Omental fat pad (tissue), 4 donors: Measurements from ENCODE around the gene RIMBP2. TPM values are rescaled to one million over a fixed set of nuclear protein-coding genes. Genes with fewer than 3 reads are reported as not detected.

Experiments
- ATAC-seq: fragments of 150-250 bp; one replicate; pipeline ENCODE4 v1.9.1; 2016; ENCODE audit warnings: mild to moderate bottlenecking, moderate library complexity; ENCODE audit not compliant: low FRiP score
- DNase-seq: peaks from one replicate; pipeline ENCODE4 v3.0.0-alpha.2; 2019; ENCODE audit warnings: low spot score
- CTCF ChIP-seq, 3 donors: fragments of 450-650 bp; IDR thresholded peaks; one replicate each; pipeline ENCODE4 v1.5.1; 2016 to 2017; ENCODE audit warnings: antibody characterized with exemption in 3 of 3, mild to moderate bottlenecking in 3 of 3, moderate library complexity in 2 of 3
- total RNA-seq, 4 donors: library from RNA; depleted of rRNA; stranded (reverse); fragments of >200 nt; gene quantifications; one replicate each; pipeline ENCODE4 v1.1.0, GENCODE V29; 2016

RIMBP2 gene
- total RNA-seq, 4 donors from 2014 or later: 0.36 to 3.2 (median 1.6) TPM; not detected in 1

GRCh38 chr12:130428116-130428515 lies 288.0 kb downstream of the RIMBP2 start:
- no peak for TF ChIP-seq CTCF (IDR thresholded peaks at IDR 0.05)
- DNase-seq (no peak), ATAC-seq (no peak)

GRCh38 chr12:130427381-130427887 lies 288.7 kb downstream of the RIMBP2 start:
- TF ChIP-seq CTCF (IDR thresholded peaks at IDR 0.05): no peak
- DNase-seq (no peak), ATAC-seq (no peak)

GRCh38 chr12:130425698-130426245 lies 290.3 kb downstream of the RIMBP2 start:
- TF ChIP-seq CTCF (IDR thresholded peaks at IDR 0.05): no peak
- ATAC-seq (no peak), DNase-seq (no peak)

GRCh38 chr12:130424858-130425697 lies 291.0 kb downstream of the RIMBP2 start:
- ATAC-seq: no peak

GRCh38 chr12:130423991-130424857 lies 291.9 kb downstream of the RIMBP2 start:
- TF ChIP-seq CTCF (IDR thresholded peaks at IDR 0.05): no peak
- no peak for DNase-seq
- no peak for ATAC-seq

More at GRCh38 chr12:130424858-130425697, 291.0 kb downstream of the RIMBP2 start:
- no peak for TF ChIP-seq CTCF (IDR thresholded peaks at IDR 0.05)
- DNase-seq: no peak

- ATAC-seq (no peak), DNase-seq (no peak)
- no peak for TF ChIP-seq CTCF (IDR thresholded peaks at IDR 0.05)
Observed at GRCh38 chr12:130423136-130423535, 293.0 kb downstream of the RIMBP2 start.
